Muscle of back (tissue), 13 donors: ENCODE results near the gene SNORC. TPM values are rescaled to one million over a fixed set of nuclear protein-coding genes. Genes with fewer than 3 reads are reported as not detected.
"Not testable (repeated sequence)": the region's sequence is repeated elsewhere in the genome, so short reads cannot be mapped to it uniquely, and the experiment has no call there.

Experiments used
- DNase-seq, 3 donors: peaks; one replicate each; pipeline versions ENCODE4 v3.0.0 to v3.0.0-alpha.2; 2013
- long read RNA-seq, 9 donors: transcript quantifications; one replicate each; lab custom pipeline, GENCODE V29; 2026
- polyA plus RNA-seq, 10 donors: library from polyadenylated mRNA; unstranded; fragments of 120-200 nt; gene quantifications; one replicate each; pipeline ENCODE4 v1.2.1, GENCODE V29; 2013; ENCODE audit not compliant: insufficient read length in 10 of 10

The SNORC gene
- 1 to 10 TPM in 8 of 10 donors, under 1 TPM in 2; 0.47 to 3.0 (median 1.6) TPM for polyA plus RNA-seq
- long read RNA-seq, donor 1, partial matches to known transcripts = 0 of 1 reads
- long read RNA-seq, donor 1, other reads (novel, unspliced or antisense) = 0 of 1 reads
- long read RNA-seq, donor 2, partial matches to known transcripts = 0 of 1 reads
- long read RNA-seq, donor 2, other reads (novel, unspliced or antisense) = 0 of 1 reads
- long read RNA-seq, donor 3 = 0 reads
- long read RNA-seq, donor 4 = 0 reads
- long read RNA-seq, donor 5, partial matches to known transcripts = 0 of 1 reads
- long read RNA-seq, donor 5, other reads (novel, unspliced or antisense) = 0 of 1 reads
- long read RNA-seq, donor 6 = 0 reads
- long read RNA-seq, donor 7 = 0 reads
- long read RNA-seq, donor 8 = 0 reads
- long read RNA-seq, donor 9 = 0 reads

- no peak for DNase-seq
These were observed at the start of gene SNORC for GRCh38 chr2:232870018-232870765. Gene SNORC (plus strand): TSS chr2:232870264. CDS start chr2:232870342, 78 bp downstream.

GRCh38 chr2:232829988-232830387 lies 40.1 kb upstream of the SNORC start:
- no peak for DNase-seq

DNA sequence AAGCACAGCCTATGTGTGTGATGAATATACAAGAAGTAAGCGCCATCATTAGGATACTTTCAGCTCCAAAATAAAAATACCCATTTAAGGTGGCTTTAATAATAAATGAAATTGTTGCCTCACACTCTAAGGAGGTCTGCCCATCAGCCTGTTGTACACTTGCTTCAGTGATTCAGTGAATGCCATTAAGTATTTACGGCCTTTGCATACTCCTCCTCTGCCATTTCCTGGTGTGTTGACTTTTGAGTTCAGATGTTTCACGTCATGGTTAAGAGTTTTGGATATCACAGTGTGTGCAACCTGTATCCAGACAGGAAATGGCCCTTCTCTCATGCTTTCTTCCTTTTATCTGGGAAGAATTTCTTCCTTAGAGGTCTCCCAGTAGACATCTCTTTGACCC lies 38.6 kb upstream of the SNORC start:
- no peak for DNase-seq

DNA sequence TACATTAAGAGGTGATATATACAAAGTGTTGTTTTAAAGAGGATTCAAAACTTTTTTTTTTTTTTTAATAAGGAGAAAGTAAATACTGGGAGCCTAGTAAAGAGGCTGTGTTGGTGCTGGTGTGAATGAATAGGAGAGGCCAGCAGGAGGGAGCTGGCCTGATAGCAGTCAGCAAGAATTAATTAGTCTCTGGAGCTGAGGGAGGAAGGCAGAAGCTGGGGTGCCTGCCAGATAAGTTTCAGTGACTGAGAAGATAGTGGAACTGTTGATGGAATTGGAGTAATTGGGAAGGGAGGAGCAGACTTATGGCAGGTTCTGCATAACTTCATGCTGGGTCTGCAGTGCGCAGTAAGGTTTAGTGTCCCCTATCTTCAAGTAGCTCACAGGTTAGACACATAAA lies 36.2 kb upstream of the SNORC start:
- DNase-seq = no peak

DNA sequence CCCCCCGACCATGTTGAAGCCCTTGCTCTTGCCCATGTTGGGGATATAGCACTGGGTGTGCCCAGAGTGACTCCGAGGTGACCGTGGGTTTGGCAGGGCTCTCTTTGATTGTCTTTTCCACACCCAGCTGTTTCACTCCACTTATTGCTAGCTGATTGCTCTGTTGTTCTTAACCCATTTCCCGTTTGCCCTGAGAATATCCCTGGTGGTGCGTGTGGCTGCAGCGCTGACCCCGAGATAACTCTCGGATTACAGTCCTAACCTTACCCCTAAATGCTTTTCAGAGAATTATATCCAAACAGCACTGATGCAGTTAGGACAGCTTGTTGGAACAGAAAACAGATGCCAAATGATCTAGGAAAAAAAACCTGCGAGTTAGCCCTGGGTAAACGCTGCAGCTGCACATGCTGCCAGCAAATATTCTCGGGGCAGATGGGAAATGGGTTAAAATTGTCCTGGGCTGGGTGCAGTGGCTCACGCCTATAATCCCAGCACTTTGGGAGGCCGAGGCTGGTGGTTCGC lies 34.3 kb upstream of the SNORC start:
- no peak for DNase-seq

DNA sequence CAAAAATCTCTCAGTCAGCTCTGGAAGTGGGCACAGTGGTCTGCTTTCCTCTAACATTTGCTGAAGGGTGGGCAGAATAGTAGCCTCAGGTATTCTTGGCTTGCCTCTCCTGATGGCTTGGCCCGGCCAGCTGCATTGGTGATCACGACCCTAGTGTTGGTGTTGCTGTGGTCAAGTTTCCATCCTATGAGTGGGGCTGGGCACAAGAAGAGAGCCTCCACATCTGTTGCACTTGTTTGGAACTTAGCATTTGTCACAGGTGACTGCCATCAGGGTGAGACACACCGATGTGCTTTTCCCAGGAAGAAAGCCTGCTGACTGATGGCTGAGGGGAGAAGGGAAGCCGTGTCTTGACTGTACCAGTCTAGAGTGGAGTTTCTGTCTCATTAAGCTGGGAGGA lies 33.1 kb upstream of the SNORC start:
- DNase-seq = no peak

DNA sequence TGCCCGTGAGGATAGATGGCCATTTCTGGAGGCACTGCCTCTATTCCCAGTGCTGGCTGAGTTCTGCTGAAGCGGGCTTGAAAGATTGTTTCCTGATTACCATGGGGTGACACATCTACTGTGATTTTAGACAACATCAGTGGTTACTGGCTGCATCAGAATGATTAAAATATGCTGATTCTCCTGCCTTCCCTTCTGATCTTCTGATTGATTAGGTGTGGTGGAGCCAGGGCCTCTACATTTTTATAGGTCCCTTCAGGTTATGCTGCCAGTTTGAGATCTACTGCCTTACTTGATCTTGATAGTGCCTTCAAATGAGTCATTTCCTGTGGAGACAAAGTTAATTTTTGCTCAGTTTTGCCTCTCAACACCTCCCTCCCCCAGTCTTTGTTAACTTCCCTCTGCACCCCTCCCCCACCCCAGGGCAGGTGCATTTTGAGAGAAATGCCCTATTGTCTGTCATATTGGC lies 31.6 kb upstream of the SNORC start:
- no peak for DNase-seq

DNA sequence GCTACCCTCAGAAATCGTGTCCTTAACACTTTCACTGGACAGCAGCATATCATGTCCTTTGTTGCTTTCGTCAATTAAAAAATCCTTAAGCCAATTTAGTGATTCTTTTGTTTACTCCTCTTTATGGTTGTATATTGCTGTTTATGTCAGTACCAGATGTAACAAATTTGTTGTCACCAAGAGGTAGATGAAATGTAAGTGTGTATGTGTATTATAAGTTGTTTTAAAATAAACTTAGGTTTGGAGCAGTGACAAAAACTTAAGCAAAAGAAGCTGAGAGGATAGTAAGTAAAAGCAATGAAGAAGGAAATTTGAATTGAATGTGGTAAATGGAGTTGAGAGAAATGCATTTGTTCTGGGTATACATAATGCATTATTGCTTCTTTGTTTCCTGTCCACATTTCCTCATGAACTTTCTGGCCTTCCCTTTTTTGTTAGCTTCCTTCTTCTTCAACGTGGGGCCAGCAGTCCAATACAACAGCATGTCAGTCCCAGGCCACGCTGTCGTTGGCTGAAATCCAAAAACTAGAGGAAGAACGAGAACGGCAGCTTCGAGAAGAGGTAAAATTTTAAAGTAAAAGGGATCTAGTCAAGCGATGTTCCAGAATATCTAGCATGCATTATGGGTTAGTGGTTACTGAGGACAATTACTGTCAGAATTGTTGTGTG lies 30.5 kb upstream of the SNORC start:
- DNase-seq = peak; percentile 15 to 65 (median 31)

DNA sequence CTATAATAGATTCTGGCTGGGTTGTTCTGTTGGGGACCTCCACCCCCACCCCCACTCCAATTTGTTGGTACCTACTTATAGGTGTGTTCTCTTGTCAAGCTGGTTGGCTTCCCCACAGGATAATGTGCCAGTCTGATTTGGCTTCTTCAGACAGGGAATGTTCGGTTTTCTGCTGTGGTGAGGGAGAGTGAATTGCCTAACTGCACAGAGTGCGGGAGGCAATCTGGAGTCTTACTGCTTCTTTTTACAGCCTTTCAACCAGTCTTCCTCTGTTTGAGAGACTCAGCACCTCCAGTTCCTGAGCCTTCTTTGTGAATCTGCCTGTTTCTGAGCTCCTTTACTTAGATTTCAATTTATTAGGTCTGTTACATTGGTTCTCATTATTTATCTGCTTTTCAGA lies 27.4 kb upstream of the SNORC start:
- DNase-seq = no peak

DNA sequence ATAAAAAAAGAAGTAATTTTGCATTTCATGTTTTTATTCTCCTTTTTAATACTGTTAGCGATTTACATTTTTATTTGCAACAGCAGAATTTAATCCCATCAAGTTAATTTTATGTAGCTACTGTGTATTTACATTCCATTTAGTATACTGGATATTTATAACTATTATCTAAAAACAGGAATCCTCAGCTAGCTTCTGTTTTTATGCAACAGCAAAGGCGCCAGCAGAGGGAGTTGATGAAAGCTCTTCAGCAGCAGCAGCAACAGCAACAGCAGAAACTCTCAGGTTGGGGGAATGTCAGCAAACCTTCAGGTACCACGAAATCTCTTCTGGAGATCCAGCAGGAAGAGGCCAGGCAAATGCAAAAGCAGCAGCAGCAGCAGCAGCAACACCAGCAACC lies 26.2 kb upstream of the SNORC start:
- no peak for DNase-seq

DNA sequence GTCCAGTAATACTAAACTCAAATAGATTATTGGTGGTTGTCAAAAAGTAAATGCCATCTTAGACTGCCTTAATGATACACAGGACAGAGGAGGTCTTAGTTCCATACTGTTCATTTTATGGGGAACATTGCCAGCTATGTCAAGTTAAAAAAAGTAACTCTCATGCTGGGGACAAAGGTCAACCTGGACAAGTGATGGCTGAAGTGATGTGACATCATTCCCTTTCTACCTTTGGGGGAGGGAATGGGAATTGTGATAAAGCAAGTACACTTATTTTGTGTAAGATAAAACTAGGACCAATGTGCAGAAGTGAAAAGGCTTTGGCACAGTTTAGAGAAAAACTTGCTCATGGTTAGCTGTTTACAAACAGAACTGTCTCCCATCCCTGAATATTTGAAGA lies 24.0 kb upstream of the SNORC start:
- DNase-seq = no peak

DNA sequence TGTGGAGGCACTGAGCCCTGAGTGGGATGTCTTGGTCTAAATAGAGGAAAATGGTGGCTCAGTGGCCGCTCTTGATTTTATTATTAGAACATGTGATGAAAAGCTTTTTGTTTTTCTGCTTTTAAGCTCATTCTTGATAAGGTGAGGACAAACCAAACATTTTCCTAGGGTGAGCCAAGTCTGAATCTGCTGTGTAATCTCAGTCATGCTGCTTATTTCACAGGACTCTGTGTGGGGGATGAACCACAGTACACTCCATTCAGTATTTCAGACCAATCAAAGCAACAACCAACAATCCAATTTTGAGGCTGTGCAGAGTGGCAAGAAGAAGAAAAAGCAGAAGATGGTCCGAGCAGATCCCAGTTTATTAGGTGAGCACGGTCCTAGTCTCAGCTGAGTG lies 20.0 kb upstream of the SNORC start:
- DNase-seq = no peak

DNA sequence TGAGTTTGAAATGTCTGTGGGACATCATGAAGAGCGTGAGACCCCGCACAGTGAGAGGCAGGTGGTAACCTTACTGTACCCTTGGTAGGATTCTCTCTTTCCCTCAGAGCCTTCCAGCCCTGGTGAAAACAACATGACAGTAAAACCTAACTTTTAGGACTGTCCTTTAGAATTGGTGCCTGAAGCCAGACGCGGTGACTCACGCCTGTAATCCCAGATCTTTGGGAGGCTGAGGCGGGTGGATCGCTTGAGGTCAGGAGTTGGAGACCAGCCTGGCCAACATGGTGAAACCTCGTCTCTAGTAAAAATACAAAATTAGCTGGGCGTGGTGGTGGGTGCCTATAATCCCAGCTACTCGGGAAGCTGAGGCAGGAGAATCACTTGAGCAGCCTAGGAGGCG lies 18.0 kb upstream of the SNORC start:
- not testable (repeated sequence) for DNase-seq

DNA sequence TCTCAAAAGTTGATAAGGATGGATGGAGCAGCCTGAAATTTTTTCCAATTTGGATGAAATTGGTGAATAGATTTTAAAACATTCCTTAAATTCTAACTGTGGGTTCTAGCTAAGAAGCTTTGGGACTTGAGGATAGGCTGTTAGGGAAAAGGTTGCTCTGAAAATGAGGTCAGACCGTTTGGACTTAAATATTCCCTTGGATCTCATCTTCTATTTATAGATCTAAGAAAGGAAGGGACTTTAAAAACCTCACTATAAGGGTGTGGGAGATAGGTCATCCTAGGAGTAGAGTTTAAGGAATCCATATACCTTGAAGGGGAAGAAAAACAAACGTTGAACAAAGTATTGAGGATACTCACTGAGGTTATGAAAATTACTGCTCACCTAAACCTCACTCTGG lies 17.4 kb upstream of the SNORC start:
- no peak for DNase-seq

GRCh38 chr2:232854082-232854481 lies 16.0 kb upstream of the SNORC start:
- no peak for DNase-seq

GRCh38 chr2:232857158-232857563 lies 12.9 kb upstream of the SNORC start:
- no peak for DNase-seq

DNA sequence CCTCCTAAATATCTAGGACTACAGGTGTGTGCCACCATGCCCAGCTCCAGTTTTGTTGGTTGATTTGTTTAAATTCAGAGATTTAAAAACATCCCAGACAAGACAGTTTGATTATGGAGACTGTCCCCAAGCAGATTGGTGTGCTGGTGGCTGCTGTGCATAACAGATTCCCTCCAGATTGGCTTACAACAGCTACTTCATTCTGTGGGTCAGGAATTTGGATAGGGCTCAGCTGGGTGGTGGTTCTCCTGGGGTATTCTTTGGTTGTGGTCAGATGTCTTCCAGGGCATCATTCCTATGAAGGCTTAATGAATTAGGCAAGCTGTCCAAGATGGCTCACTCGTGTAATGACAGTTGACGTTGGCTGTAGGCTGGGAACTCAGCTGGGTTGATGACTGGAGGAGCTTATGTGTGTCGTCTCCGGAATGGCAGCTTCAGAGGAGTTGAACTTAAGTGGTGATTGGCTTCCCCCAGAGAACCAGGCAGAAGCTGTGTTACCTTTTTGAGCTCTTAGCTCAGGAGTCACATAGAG lies 10.6 kb upstream of the SNORC start:
- no peak for DNase-seq

DNA sequence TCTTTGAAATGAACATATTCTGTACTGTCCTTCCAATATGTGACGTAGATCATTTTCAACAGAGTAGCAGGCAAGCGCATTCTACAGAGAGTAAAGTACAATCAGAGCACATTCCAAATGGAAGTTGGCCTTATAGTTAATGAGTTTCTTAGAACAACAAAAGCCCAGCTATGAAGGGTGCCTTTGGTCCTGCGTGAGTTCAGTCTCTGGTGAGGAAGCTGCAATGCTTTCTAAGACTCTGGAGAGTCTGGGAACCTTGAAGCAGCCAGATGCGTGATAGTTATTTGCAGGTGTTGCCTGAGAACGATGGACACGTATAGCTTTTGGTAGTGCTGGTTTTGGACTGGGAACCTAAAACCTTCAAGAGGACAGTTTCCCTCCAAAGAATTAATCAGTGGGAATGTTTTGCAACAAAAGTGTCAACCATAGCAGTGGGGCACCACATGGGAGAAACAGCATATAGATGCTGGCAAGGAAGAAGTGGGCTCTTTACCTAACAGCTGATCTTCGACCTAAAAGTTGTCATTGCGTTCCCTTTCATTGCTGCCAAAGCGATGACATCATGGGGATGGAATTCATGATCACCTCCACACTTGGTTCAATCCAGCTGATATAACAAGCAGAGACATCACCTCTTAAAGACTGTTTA lies 9.3 kb upstream of the SNORC start:
- DNase-seq = no peak

GRCh38 chr2:232861353-232861752 lies 8.7 kb upstream of the SNORC start:
- DNase-seq = no peak

GRCh38 chr2:232863996-232864395 lies 6.1 kb upstream of the SNORC start:
- no peak for DNase-seq

GRCh38 chr2:232865165-232865564 lies 4.9 kb upstream of the SNORC start:
- DNase-seq = no peak

- no peak for DNase-seq
These were observed 4.0 kb upstream of the SNORC start for GRCh38 chr2:232866104-232866503.
